ENCODE measurements around the gene ASH1L. TPM values are rescaled to one million over a fixed set of nuclear protein-coding genes. Genes with fewer than 3 reads are reported as not detected.

The ASH1L gene
- total RNA-seq, 1 experiment from 2014 or later = 36.0 TPM

DNA sequence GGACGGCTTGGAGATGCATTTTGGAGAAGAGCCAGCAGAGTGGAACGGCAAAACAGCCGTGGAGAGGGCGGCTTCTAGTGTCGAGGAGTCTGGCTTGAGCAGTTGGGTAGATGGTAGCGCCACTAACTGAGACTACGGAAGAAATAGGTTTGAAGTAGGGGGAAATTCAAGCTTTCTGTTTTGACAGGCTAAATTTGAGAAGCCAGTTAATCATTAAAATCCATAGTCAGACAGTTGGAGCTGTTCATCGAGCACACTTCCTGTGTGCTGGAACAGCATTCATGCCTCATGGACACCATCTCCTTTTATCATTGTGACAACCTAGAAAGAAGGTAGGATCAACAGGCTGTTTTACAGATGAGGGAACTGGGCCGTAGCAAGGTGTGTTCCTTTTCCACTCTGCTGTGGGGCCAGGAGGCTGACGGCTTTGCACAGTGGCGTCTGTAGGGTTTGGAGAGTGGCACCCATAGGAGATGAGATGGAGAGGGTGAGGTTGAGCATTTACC is 258.0 kb downstream of the ASH1L start:
- H2AFZ ChIP-seq = no peak overlapping the region
- no peaks in the 10 kb centered on the region for H3K9me3 ChIP-seq (ENCODE audit: insufficient read depth, low read depth)
- H3K4me1 ChIP-seq (replicated peaks; ENCODE audit: insufficient read depth) = peaks cover 8% of the 10 kb centered on the region; the same call in 1 of the 2 replicates
- DNase-seq = no peak
- no TSS peak for BruUV-seq (replicated peaks)
- CTCF ChIA-PET = no interaction called here
- H3K79me2 ChIP-seq (ENCODE audit: low read depth) = peaks cover 9% of the 10 kb centered on the region
- TF ChIP-seq EZH2 (IDR thresholded peaks at IDR 0.05; ENCODE audit: low read depth) = no peak
- TF ChIP-seq, protein P1, sequence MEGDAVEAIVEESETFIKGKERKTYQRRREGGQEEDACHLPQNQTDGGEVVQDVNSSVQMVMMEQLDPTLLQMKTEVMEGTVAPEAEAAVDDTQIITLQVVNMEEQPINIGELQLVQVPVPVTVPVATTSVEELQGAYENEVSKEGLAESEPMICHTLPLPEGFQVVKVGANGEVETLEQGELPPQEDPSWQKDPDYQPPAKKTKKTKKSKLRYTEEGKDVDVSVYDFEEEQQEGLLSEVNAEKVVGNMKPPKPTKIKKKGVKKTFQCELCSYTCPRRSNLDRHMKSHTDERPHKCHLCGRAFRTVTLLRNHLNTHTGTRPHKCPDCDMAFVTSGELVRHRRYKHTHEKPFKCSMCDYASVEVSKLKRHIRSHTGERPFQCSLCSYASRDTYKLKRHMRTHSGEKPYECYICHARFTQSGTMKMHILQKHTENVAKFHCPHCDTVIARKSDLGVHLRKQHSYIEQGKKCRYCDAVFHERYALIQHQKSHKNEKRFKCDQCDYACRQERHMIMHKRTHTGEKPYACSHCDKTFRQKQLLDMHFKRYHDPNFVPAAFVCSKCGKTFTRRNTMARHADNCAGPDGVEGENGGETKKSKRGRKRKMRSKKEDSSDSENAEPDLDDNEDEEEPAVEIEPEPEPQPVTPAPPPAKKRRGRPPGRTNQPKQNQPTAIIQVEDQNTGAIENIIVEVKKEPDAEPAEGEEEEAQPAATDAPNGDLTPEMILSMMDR (conservative IDR thresholded peaks at IDR 0.05) = no peak
- no peak overlapping the region for H3K4me2 ChIP-seq
- 0 out of 2 replicates have a peak, but pooled peaks cover 6% of the 10 kb centered on the region for H3K9me2 ChIP-seq (ENCODE audit: insufficient read depth)
- POLR2A ChIA-PET (ENCODE audit: unreplicated experiment) = interaction anchor here (0.6 kb wide), 1 partner anchor 64 kb away, joined by 4 read pairs; a partner anchor contains a TSS
- intact Hi-C loops (cut with micrococcal nuclease; ENCODE audit: unreplicated experiment) = loop anchor here (5.0 kb wide), 1 partner anchor 42 kb away; the partner anchor contains the start of gene SCAMP3
- peaks cover 16% of the 10 kb centered on the region for H3F3A ChIP-seq (ENCODE audit: insufficient read depth, low read depth)
- H4K20me1 ChIP-seq (ENCODE audit: insufficient read depth) = no peaks in the 10 kb centered on the region
- no peaks in the 10 kb centered on the region for H3K27me3 ChIP-seq (ENCODE audit: insufficient read depth, low read depth)
- no peaks in the 10 kb centered on the region for H3K36me3 ChIP-seq (ENCODE audit: low read depth)
- no peak overlapping the region for H3K4me3 ChIP-seq
- H3K27ac ChIP-seq = no peak overlapping the region

DNA sequence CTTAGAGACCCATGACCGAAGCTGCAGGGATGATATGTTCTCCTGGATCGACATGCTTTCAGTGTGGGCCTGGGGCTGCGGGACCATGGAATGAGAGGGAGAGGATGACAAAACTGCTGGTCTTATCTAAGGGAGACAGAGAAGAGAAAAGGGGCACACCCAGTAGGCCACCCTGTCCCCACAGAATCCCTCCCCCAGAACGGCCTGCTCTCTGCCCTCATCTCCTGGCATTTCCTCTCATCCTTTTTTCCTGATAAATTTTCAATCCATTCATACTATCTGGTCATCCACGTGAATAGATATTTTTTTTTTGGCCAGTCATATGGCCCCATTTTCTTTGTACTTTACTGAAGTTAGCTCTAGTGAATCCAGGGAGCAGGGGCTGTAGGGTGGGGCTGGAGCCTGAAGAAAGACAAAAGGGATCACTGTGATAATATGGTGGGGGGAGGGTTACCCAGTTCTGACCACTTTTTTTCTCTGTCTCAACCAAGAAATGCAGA is 261.2 kb downstream of the ASH1L start, which contains the start of gene PKLR:
TSS of gene PKLR (minus strand) at position 97 of the 500 bp plus-strand sequence. CDS start at position 54, 43 bp downstream.
- Histone ChIP-seq H3K36me3 (ENCODE audit: low read depth) (no peaks in the 10 kb centered on the region), H3K9me3 (ENCODE audit: insufficient read depth, low read depth) (no peaks in the 10 kb centered on the region), H3K4me2 (no peak within 1 kb of the TSS), H3K27ac (no peak within 1 kb of the TSS), H3K4me3 (no peak within 1 kb of the TSS), H3K79me2 (ENCODE audit: low read depth) (no peaks in the 10 kb centered on the region), H3K27me3 (ENCODE audit: insufficient read depth, low read depth) (no peaks in the 10 kb centered on the region), H3K9me2 (ENCODE audit: insufficient read depth) (no peaks in the 10 kb centered on the region), H3K4me1 (replicated peaks; ENCODE audit: insufficient read depth) (no peaks in the 10 kb centered on the region), H2AFZ (no peak within 1 kb of the TSS), H3F3A (ENCODE audit: insufficient read depth, low read depth) (no peaks in the 10 kb centered on the region), H4K20me1 (ENCODE audit: insufficient read depth) (no peaks in the 10 kb centered on the region)
- TF ChIP-seq, protein P1 (conservative IDR thresholded peaks at IDR 0.05) = no peak
- no peak for TF ChIP-seq EZH2 (IDR thresholded peaks at IDR 0.05; ENCODE audit: low read depth)
- CTCF ChIA-PET = no interaction called here
- no TSS peak for BruUV-seq (replicated peaks)
- intact Hi-C loops (cut with micrococcal nuclease; ENCODE audit: unreplicated experiment) = no loop called here
- no peak for DNase-seq
- POLR2A ChIA-PET (ENCODE audit: unreplicated experiment) = interaction anchor here (0.6 kb wide), 1 partner anchor 812 kb away, joined by 3 read pairs; no protein-coding TSS in a partner anchor

DNA sequence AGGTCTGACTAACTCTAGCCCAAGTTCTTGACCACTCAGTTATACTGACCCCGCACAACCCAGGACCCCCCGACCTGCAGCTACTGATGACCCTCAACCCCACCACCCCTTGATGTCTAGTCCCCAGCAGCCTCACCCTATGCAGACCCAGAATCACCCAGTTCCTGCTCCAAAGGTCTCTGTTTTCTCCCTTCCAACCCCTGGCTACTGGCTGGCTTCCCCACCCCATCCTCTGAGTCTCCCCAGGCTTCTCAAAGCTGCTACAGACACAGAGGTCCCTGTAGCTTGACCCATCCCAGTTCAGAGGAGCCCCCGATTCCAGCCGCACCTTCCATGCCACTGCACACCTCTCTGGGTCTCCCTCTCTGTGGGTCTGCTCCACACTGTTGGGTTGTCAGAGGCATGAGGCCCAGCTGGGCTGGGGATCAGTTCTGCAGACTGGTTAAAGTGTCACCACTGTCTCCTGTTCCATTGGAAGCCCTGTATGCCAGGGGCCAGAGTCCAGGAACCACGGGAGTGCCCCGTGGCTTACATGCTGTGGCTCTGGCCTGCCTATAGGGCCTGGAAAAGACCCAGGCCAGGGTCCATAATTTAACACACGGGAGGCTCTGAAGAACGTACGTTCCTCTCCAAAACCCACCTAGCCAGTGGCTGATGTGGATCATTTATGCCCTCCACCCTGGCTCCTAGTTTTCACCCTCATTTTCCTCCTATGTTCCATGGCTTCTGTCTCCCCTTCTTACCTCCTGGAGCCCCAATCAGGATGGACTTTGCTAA is 261.9 kb downstream of the ASH1L start:
- no peak for DNase-seq
- no peak overlapping the region for H3K27ac ChIP-seq
- H3K36me3 ChIP-seq (ENCODE audit: low read depth) = no peaks in the 10 kb centered on the region
- no peaks in the 10 kb centered on the region for H4K20me1 ChIP-seq (ENCODE audit: insufficient read depth)
- no peaks in the 10 kb centered on the region for H3K79me2 ChIP-seq (ENCODE audit: low read depth)
- H3K4me2 ChIP-seq = no peak overlapping the region
- no peaks in the 10 kb centered on the region for H3K4me1 ChIP-seq (replicated peaks; ENCODE audit: insufficient read depth)
- ChIA-PET POLR2A (ENCODE audit: unreplicated experiment) (no interaction called here), CTCF (no interaction called here)
- no peaks in the 10 kb centered on the region for H3K9me3 ChIP-seq (ENCODE audit: insufficient read depth, low read depth)
- no peak overlapping the region for H2AFZ ChIP-seq
- no peaks in the 10 kb centered on the region for H3K27me3 ChIP-seq (ENCODE audit: insufficient read depth, low read depth)
- no peak for TF ChIP-seq EZH2 (IDR thresholded peaks at IDR 0.05; ENCODE audit: low read depth)
- TF ChIP-seq, protein P1 (conservative IDR thresholded peaks at IDR 0.05) = no peak
- BruUV-seq (replicated peaks) = no TSS peak
- H3K4me3 ChIP-seq = no peak overlapping the region
- no peaks in the 10 kb centered on the region for H3F3A ChIP-seq (ENCODE audit: insufficient read depth, low read depth)
- no peaks in the 10 kb centered on the region for H3K9me2 ChIP-seq (ENCODE audit: insufficient read depth)
- intact Hi-C loops (cut with micrococcal nuclease; ENCODE audit: unreplicated experiment) = no loop called here

Data from PC-9 (cell line).